GM10248 (cell line): Measurements from ENCODE around the gene SOHLH1.

ENCODE experiments used
- CTCF ChIA-PET: fragments of 300-600 bp; sonication (Branson Sonifier 250); formaldehyde crosslinking; extraction: SDS; loops from one replicate; lab custom pipeline; 2021; ENCODE audit warnings: antibody characterized with exemption; lab: Yijun Ruan, JAX
- POLR2A ChIA-PET: fragments of 350-650 bp; sonication (Branson Sonifier 250); formaldehyde crosslinking; extraction: SDS; loops from one replicate; lab custom pipeline; 2020; ENCODE audit warnings: antibody characterized with exemption; lab: Yijun Ruan, JAX
- DNase-seq: peaks from one replicate; pipeline ENCODE4 v3.0.0; 2012; ENCODE audit errors: extremely low spot score
- TF ChIP-seq, protein P1 (sequence below): IDR thresholded peaks from 2 replicates; pipeline ENCODE4 v1.5.1; 2012; ENCODE audit warnings: mild to moderate bottlenecking, low read depth; ENCODE audit errors: extremely low read depth, missing control alignments, control extremely low read depth

Gene SOHLH1

DNA sequence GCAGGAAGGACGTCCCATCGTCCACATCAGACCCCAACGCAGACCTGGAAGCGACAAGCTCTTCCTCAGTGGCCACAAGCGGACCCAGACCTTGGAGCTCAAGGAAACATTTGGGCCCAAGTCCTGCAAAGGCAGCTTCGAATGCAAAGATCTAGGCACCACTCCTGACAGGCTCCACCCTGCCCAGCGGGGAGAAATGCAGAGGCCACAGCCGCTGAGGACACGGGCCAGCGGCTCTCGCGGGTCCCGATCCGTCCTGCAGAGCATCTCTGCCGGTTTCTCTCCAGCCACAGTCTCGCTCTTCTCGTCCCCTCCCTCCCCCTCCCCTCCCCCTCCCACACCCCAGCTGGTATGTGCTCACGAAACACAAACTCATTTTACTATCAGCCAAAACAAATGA, 4.9 kb downstream of the SOHLH1 start:
- TF ChIP-seq, protein P1, sequence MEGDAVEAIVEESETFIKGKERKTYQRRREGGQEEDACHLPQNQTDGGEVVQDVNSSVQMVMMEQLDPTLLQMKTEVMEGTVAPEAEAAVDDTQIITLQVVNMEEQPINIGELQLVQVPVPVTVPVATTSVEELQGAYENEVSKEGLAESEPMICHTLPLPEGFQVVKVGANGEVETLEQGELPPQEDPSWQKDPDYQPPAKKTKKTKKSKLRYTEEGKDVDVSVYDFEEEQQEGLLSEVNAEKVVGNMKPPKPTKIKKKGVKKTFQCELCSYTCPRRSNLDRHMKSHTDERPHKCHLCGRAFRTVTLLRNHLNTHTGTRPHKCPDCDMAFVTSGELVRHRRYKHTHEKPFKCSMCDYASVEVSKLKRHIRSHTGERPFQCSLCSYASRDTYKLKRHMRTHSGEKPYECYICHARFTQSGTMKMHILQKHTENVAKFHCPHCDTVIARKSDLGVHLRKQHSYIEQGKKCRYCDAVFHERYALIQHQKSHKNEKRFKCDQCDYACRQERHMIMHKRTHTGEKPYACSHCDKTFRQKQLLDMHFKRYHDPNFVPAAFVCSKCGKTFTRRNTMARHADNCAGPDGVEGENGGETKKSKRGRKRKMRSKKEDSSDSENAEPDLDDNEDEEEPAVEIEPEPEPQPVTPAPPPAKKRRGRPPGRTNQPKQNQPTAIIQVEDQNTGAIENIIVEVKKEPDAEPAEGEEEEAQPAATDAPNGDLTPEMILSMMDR = no peak
- DNase-seq = no peak
- ChIA-PET POLR2A (no interaction called here), CTCF (interaction anchor here (0.8 to 2.4 kb wide), 2 partner anchors 8 to 11 kb away, joined by 3 to 9 read pairs; no protein-coding TSS in a partner anchor)

DNA sequence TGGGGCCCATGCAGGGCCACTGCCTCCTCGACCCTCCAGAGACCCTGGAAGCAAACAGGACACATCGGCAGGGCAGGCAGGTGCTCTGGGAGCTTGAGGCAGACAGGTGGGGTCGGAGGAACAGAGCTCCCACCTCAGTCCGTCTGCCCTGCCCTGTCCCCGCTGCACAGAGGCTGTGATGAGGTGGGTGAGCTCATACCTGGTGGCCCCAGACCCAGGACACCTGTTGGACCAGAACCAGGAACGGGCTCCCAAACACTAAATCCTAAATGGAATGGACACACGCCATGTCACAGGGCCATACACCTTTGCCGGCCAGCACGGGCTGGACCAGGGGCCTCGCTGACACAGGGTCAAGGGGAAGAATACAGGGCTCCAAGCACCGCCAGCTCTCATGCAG, 5.5 kb downstream of the SOHLH1 start:
- CTCF ChIA-PET = interaction anchor here (0.8 to 2.4 kb wide), 2 partner anchors 9 to 11 kb away, joined by 3 to 9 read pairs; no protein-coding TSS in a partner anchor
- TF ChIP-seq, protein P1 = no peak
- POLR2A ChIA-PET = no interaction called here
- no peak for DNase-seq

DNA sequence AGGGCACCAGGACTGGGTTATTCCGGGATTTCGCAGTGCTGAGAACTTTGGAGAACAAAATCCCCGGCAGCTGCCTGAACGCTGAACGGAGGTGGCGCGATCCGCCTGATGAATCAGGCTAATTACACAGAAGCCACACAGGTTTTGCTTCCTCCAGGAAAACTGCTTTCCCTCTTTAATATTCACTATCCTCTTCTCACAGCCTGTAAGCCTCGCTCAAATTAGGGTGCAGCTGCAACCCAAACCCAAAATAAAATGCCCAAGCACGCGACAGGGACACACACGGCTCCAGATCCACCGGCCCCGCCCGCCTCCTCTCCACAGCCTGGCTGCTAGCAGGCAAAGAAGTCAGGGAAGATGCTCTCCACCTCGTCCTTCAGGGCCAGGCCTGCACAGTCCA, 6.0 kb downstream of the SOHLH1 start:
- no peak for DNase-seq
- TF ChIP-seq, protein P1 = no peak
- ChIA-PET CTCF (interaction anchor here (2.4 kb wide), 1 partner anchor 12 kb away, joined by 9 read pairs; no protein-coding TSS in a partner anchor), POLR2A (no interaction called here)

DNA sequence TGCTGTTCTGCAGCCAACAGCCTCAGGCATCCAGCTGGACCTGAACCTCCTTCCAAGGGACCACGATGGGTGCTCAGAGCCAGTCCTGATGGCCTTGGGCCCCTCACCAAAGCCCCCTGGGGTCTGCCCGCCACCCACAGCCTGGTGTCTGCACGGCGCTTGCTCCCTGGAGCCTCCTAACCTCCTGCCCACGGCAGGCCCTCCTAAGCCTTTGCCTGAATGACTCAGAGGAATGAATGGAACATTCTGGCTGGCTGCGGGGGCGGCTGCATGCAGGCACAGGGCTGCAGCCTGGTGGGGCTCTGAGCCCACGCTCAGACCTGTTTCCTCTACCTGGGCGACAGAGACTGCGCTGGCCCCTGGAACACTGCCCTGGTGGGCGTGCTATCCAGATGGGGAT, 6.9 kb downstream of the SOHLH1 start:
- no peak for DNase-seq

DNA sequence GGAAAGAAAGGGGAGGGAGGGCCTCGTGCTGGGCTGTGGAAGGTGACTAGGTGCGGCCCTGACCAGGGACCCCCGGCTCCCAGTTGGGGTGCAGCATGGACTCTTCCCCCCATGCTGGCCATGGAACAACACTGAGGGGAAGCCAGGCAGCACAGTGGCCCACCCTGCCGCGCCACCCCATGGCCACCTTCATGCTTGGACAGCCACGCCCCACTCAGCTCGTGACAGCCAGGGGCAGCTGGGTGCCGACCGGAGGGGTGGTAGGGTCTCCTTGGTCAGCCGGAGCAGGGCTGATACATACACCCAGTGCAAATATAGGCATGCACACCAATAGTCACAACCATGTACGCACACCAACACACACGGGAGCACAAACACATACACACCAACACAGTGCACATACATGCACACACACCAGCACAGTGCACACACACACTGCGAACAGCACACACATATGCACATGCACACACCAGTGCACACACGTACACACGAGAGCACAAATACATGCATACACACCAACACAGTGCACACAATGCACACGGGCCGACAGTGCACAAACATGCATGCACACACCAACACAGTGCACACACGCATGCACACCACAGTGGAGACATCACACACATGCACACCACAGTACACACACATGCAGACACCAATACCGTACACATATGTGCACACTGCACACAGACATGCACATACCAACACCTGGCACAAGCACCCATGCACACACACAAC, 8.3 kb downstream of the SOHLH1 start:
- TF ChIP-seq, protein P1 = no peak
- ChIA-PET CTCF (interaction anchor here (1.4 kb wide), 1 partner anchor 277 kb away, joined by 3 read pairs; no protein-coding TSS in a partner anchor), POLR2A (no interaction called here)
- DNase-seq = no peak

More for the DNA sequence above, 6.9 kb downstream of the SOHLH1 start:
- ChIA-PET POLR2A (no interaction called here), CTCF (no interaction called here)
- TF ChIP-seq, protein P1 = no peak

DNA sequence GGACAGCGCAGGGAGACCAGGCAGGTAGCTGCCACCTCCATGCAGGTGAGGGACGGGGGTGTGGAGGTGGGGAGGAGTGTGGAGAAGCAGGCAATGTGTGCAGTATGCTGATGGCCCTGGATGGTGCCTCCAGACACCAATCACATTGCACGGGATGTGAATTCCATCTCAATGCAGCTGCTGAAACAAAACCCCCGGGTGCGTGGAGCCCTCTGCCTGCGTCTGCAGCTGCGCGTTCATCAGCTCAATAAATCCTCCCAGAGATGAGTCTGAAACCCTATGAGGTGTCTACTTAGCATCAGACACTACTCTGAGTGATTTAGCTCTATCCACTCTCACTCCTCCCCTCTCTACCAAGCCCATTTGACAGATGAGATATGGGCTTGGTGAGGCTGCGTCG, 10.3 kb downstream of the SOHLH1 start:
- no peak for DNase-seq
- ChIA-PET CTCF (no interaction called here), POLR2A (no interaction called here)
- TF ChIP-seq, protein P1 = no peak
